ENCODE data around the gene PHF20. TPM values are rescaled to one million over a fixed set of nuclear protein-coding genes. Genes with fewer than 3 reads are reported as not detected.

Gene PHF20
- total and polyA plus RNA-seq, 2 of the 13 experiments (the other 11 are each of a cell fraction or from before 2014, with no cell fraction given), result 22.8 to 34.1 TPM

- no peaks in the 10 kb centered on the region for H3K27me3 ChIP-seq (ENCODE audit: control insufficient read depth in 1 of 2, insufficient read depth in 2 of 2, low read length in 2 of 2)
- DNase-seq (ENCODE audit: low spot score) (no peak), FAIRE-seq (no peak), ATAC-seq (no peak)
- H3K4me3 ChIP-seq (replicated peaks in 1 of 3; ENCODE audit: insufficient read depth in 1 of 3, low read depth in 2 of 3, low read length in 3 of 3), result no peak overlapping the region
- POLR2A ChIA-PET, result no interaction called here
- H3K27ac ChIP-seq (ENCODE audit: extremely low read length, insufficient read depth, low read length), result no peak overlapping the region
- WGBS (ENCODE audit: low lambda C conversion rate), result 97% methylated on average over 3 of the region's 3 CpGs
- BruUV-seq (replicated peaks), result no TSS peak
- CTCF ChIA-PET (ENCODE audit: low intra/inter-chr PET ratio, low total read pairs), result no interaction called here
- in situ Hi-C loops (cut with HindIII; ENCODE audit: extremely low pct_ligation_motif_present, low pct_unique_long_range_greater_than_20kb) (no loop called here), intact Hi-C loops (cut with micrococcal nuclease; ENCODE audit: unreplicated experiment) (no loop called here)
- TF ChIP-seq KDM4B (CRISPR knock-in tag; IDR thresholded peaks at IDR 0.05), result no peak
- no peak for TF ChIP-seq PATZ1 (CRISPR knock-in tag; IDR thresholded peaks at IDR 0.05)
- no peak for TF ChIP-seq BHLHE40 (IDR thresholded peaks at IDR 0.05; ENCODE audit: low read length)
- TF ChIP-seq IKZF5 (CRISPR knock-in tag; IDR thresholded peaks at IDR 0.05), result no peak
- no peak for TF ChIP-seq YEATS4 (CRISPR knock-in tag; IDR thresholded peaks at IDR 0.05; ENCODE audit: borderline replicate concordance)
- no peak for TF ChIP-seq SMARCC2 (IDR thresholded peaks at IDR 0.05)
- H3K4me1 ChIP-seq (ENCODE audit: insufficient read depth, low read length), result peaks cover 11% of the 10 kb centered on the region
- H2AFZ ChIP-seq (ENCODE audit: low read length), result no peak overlapping the region
- no peaks in the 10 kb centered on the region; the same call in 1 of the 2 replicates for H4K20me1 ChIP-seq (ENCODE audit: insufficient read depth, low read length)
- H3K36me3 ChIP-seq (replicated peaks in 1 of 2; ENCODE audit: control insufficient read depth in 1 of 2, insufficient read depth in 2 of 2, low read length in 2 of 2), result peaks cover 15 to 31% of the 10 kb centered on the region in 2 experiments; a peak in 4 of 5 replicates
- H3K79me2 ChIP-seq (ENCODE audit: insufficient read depth, low read length), result peaks cover 5% of the 10 kb centered on the region
- no peak overlapping the region for H3K4me2 ChIP-seq (ENCODE audit: low read depth, low read length)
- H3K9me3 ChIP-seq (ENCODE audit: low read length), result no peaks in the 10 kb centered on the region
- no peak overlapping the region for H3K9ac ChIP-seq (ENCODE audit: insufficient read depth, low read depth, low read length)
Measured at GRCh38 chr20:35806075-35806474, 34.3 kb downstream of the PHF20 start.
